ENCODE data around the gene ZNF771. TPM values are rescaled to one million over a fixed set of nuclear protein-coding genes. Genes with fewer than 3 reads are reported as not detected.
"Not testable (repeated sequence)": the region's sequence is repeated elsewhere in the genome, so short reads cannot be mapped to it uniquely, and the experiment has no call there.

The ZNF771 gene
- total RNA-seq, 1 donor from 2014 or later, result 4.6 TPM

- intact Hi-C loops (cut with micrococcal nuclease), result loop anchor here (1.0 kb wide), 1 partner anchor 13 kb away; no protein-coding TSS in a partner anchor
These were observed 51.4 kb downstream of the ZNF771 start for GRCh38 chr16:30458561-30459394.

GRCh38 chr16:30459456-30459855 is 52.0 kb downstream of the ZNF771 start:
- intact Hi-C loops (cut with micrococcal nuclease), result no loop called here

GRCh38 chr16:30461426-30461825 is 54.0 kb downstream of the ZNF771 start:
- intact Hi-C loops (cut with micrococcal nuclease), result not testable (repeated sequence)

GRCh38 chr16:30464078-30464477 is 56.7 kb downstream of the ZNF771 start:
- intact Hi-C loops (cut with micrococcal nuclease), result no loop called here

Other genes with a start within 250 kb of the ZNF771 start
- 1,841 and 1,902 TPM in 2 replicates for gene CORO1A, start 224.0 kb upstream of the ZNF771 start, total RNA-seq
- gene BOLA2B, start 213.9 kb upstream of the ZNF771 start, total RNA-seq, result 168 and 178 TPM in 2 replicates
- 65.6 and 102 TPM in 2 replicates for gene SLX1A, start 213.7 kb upstream of the ZNF771 start, total RNA-seq
- gene SULT1A3, start 208.4 kb upstream of the ZNF771 start, total RNA-seq, result 29.5 and 37.5 TPM in 2 replicates
- 15.1 and 23.7 TPM in 2 replicates for gene NPIPB13, start 159.1 kb upstream of the ZNF771 start, total RNA-seq
- gene CD2BP2, start 52.3 kb upstream of the ZNF771 start, total RNA-seq, result 70.8 and 75.8 TPM in 2 replicates
- 74.2 and 74.5 TPM in 2 replicates for gene TBC1D10B, start 37.1 kb upstream of the ZNF771 start, total RNA-seq
- gene MYL11, start 32.8 kb upstream of the ZNF771 start, total RNA-seq, result not detected in 2 replicates
- 320 and 326 TPM in 2 replicates for gene SEPTIN1, start 25.0 kb upstream of the ZNF771 start, total RNA-seq
- gene ZNF48, start 12.2 kb upstream of the ZNF771 start, total RNA-seq, result 11.8 and 12.4 TPM in 2 replicates
- gene DCTPP1, start 22.4 kb downstream of the ZNF771 start, total RNA-seq, result 87.8 and 93.3 TPM in 2 replicates
- 73.9 and 78.5 TPM in 2 replicates for gene SEPHS2, start 38.3 kb downstream of the ZNF771 start, total RNA-seq
- 527 and 528 TPM in 2 replicates for gene ITGAL, start 65.1 kb downstream of the ZNF771 start, total RNA-seq
- gene ZNF768, start 119.0 kb downstream of the ZNF771 start, total RNA-seq, result 5.4 and 5.9 TPM in 2 replicates
- gene ZNF747, start 127.3 kb downstream of the ZNF771 start, total RNA-seq, result 12.1 and 12.7 TPM in 2 replicates
- gene ZNF764, start 150.8 kb downstream of the ZNF771 start, total RNA-seq, result 15.3 and 16.4 TPM in 2 replicates
- gene ZNF688, start 164.1 kb downstream of the ZNF771 start, total RNA-seq, result 13.9 and 16.4 TPM in 2 replicates
- 15.2 and 18.5 TPM in 2 replicates for gene ZNF785, start 178.1 kb downstream of the ZNF771 start, total RNA-seq
- gene ZNF689, start 202.8 kb downstream of the ZNF771 start, total RNA-seq, result 11.6 and 13.5 TPM in 2 replicates
- 71.0 and 71.4 TPM in 2 replicates for gene PRR14, start 243.4 kb downstream of the ZNF771 start, total RNA-seq

Data from T-helper 2 cell treated with Interferon-gamma antibody and Interleukin-4, amounts not matched to agents 100 ng/mL and 5 ng/mL, for 36 hours (primary cell).